HepG2 (cell line): ENCODE data around the gene DDX23. TPM values are rescaled to one million over a fixed set of nuclear protein-coding genes. Genes with fewer than 3 reads are reported as not detected.

Experiments
- ELF4 ChIP-seq: sonication (generic); formaldehyde crosslinking; IDR thresholded peaks from 2 replicates; pipeline ENCODE4 v1.5.0; 2020; ENCODE audit warnings: missing genetic modification reagents, mild to moderate bottlenecking, moderate library complexity, borderline replicate concordance
- FOXP4 ChIP-seq: sonication (generic); formaldehyde crosslinking; IDR thresholded peaks from 2 replicates; pipeline ENCODE4 v1.4.0; 2020; ENCODE audit warnings: missing genetic modification reagents
- GRHL1 ChIP-seq: sonication (generic); formaldehyde crosslinking; conservative IDR thresholded peaks from 2 replicates; pipeline ENCODE4 v1.8.0; 2022; ENCODE audit warnings: missing genetic modification reagents
- HINFP ChIP-seq: sonication (generic); formaldehyde crosslinking; IDR thresholded peaks from 2 replicates; pipeline ENCODE4 v1.4.0; 2020; ENCODE audit warnings: low read depth, mild to moderate bottlenecking, missing genetic modification reagents
- HIVEP1 ChIP-seq: sonication (generic); formaldehyde crosslinking; IDR thresholded peaks from 2 replicates; pipeline ENCODE4 v1.4.0; 2020; ENCODE audit warnings: mild to moderate bottlenecking, missing genetic modification reagents
- HOMEZ ChIP-seq: IDR thresholded peaks from 2 replicates; pipeline ENCODE4 v1.6.1; 2016; ENCODE audit warnings: low read depth
- MAFK ChIP-seq, 2 experiments: IDR thresholded peaks in 1 of 2; conservative IDR thresholded peaks in 1 of 2; 2 replicates each; pipeline ENCODE4 v1.6.1; 2011; ENCODE audit warnings: improper control_type of control experiment in 2 of 2, low read length in 2 of 2
- MAX ChIP-seq: IDR thresholded peaks from 2 replicates; pipeline ENCODE4 v1.6.1; 2012; ENCODE audit warnings: inconsistent platforms
- MIER3 ChIP-seq: IDR thresholded peaks from 2 replicates; pipeline ENCODE4 v1.6.1; 2016; ENCODE audit warnings: missing compliant biosample characterization, borderline replicate concordance
- SP2 ChIP-seq: sonication (generic); formaldehyde crosslinking; IDR thresholded peaks from 2 replicates; pipeline ENCODE4 v1.5.1; 2020; ENCODE audit warnings: mild to moderate bottlenecking, missing genetic modification reagents
- SP5 ChIP-seq: IDR thresholded peaks from 2 replicates; pipeline ENCODE4 v1.6.1; 2016; ENCODE audit warnings: low read depth, borderline replicate concordance
- STAT5B ChIP-seq: sonication (generic); formaldehyde crosslinking; IDR thresholded peaks from 2 replicates; pipeline ENCODE4 v1.4.0; 2020; ENCODE audit warnings: missing genetic modification reagents
- YEATS4 ChIP-seq: sonication (generic); formaldehyde crosslinking; IDR thresholded peaks from 2 replicates; pipeline ENCODE4 v1.4.0; 2020; ENCODE audit warnings: missing genetic modification reagents, borderline replicate concordance
- ZNF280B ChIP-seq: sonication (generic); formaldehyde crosslinking; IDR thresholded peaks from 2 replicates; pipeline ENCODE4 v1.5.0; 2020; ENCODE audit warnings: missing genetic modification reagents, mild to moderate bottlenecking, borderline replicate concordance
- ZNF34 ChIP-seq: sonication (generic); formaldehyde crosslinking; IDR thresholded peaks from 2 replicates; pipeline ENCODE4 v1.4.0; 2020; ENCODE audit warnings: mild to moderate bottlenecking, missing genetic modification reagents, borderline replicate concordance
- ZNF563 ChIP-seq: sonication (generic); formaldehyde crosslinking; IDR thresholded peaks from 2 replicates; pipeline ENCODE4 v1.8.0; 2022; ENCODE audit warnings: mild to moderate bottlenecking, moderate library complexity, missing genetic modification reagents
- ZSCAN5A ChIP-seq: sonication (generic); formaldehyde crosslinking; IDR thresholded peaks from 2 replicates; pipeline ENCODE4 v1.8.0; 2022; ENCODE audit warnings: mild to moderate bottlenecking, missing genetic modification reagents, borderline replicate concordance
- polyA plus RNA-seq, 8 experiments: library from polyadenylated mRNA; depleted of rRNA in 3 of 8; stranded (reverse) in 7 of 8; unstranded in 1 of 8; fragments of >200 nt; fragmentation: Illumina TruSeq in 4 of 8; extraction: Trizol in 4 of 8; gene quantifications; 2 replicates each; pipeline versions ENCODE4 v1.2.1 to v1.2.3, GENCODE V29; 2011 to 2016; ENCODE audit warnings: low read depth in 4 of 8, missing spikeins in 1 of 8, mixed read lengths in 1 of 8; ENCODE audit not compliant: insufficient read depth in 1 of 8
- total RNA-seq, 5 experiments: library from RNA; depleted of rRNA; stranded (reverse); fragments of >200 nt; fragmentation: Illumina TruSeq; extraction: Trizol; gene quantifications; 2 replicates each; pipeline ENCODE4 v1.2.3, GENCODE V29; 2016; ENCODE audit warnings: low read depth in 1 of 5

DDX23 gene
- total and polyA plus RNA-seq, 2 of the 13 experiments (the other 11 are each of a cell fraction or from before 2014, with no cell fraction given): 35.7 to 90.0 TPM

GRCh38 chr12:48865281-48866051 lies 13.5 kb upstream of the DDX23 start, which contains the start of gene RND1 (continued):
- TF ChIP-seq ZNF563 (CRISPR knock-in tag) (peak; percentile 56; the same call in 1 of the 2 replicates), MIER3 (peak; percentile 30; the same call in 1 of the 2 replicates), STAT5B (CRISPR knock-in tag) (no peak), FOXP4 (CRISPR knock-in tag) (0 out of 2 replicates have a peak, but pooled peaks have one; percentile 10), GRHL1 (CRISPR knock-in tag) (no peak), HINFP (CRISPR knock-in tag) (0 out of 2 replicates have a peak, but pooled peaks have one; percentile 55), SP2 (CRISPR knock-in tag) (peak; percentile 76), MAX (peak; percentile 46), ZSCAN5A (CRISPR knock-in tag) (0 out of 2 replicates have a peak, but pooled peaks have one; percentile 59), ZNF34 (CRISPR knock-in tag) (peak; percentile 52; the same call in 1 of the 2 replicates), MAFK (conservative IDR thresholded peaks at IDR 0.05 in 1 of 2, IDR thresholded peaks at IDR 0.05 in 1 of 2; ENCODE audit: low read length in 2 of 2) (peak; percentile 18 to 61; a peak in 3 of 4 replicates), SP5 (CRISPR knock-in tag) (peak; percentile 29; the same call in 1 of the 2 replicates), HIVEP1 (peak; percentile 83; the same call in 1 of the 2 replicates), ZNF280B (CRISPR knock-in tag) (peak; percentile 60; the same call in 1 of the 2 replicates), YEATS4 (CRISPR knock-in tag) (no peak), HOMEZ (CRISPR knock-in tag) (peak; percentile 11; the same call in 1 of the 2 replicates), ELF4 (CRISPR knock-in tag) (no peak)
